T-helper 1 cell treated with Interleukin-12 subunit alpha and Interleukin-12 subunit beta and Interleukin-4 antibody, amounts not matched to agents 30 μg/mL and 1 μg/mL, for 36 hours (primary cell): ENCODE results near the gene FGF7.
"Not testable (repeated sequence)": the region's sequence is repeated elsewhere in the genome, so short reads cannot be mapped to it uniquely, and the experiment has no call there.

Source experiments
- H3K27ac Mint-ChIP-seq: one replicate; pipeline ENCODE4 v1.8.0; 2021; ENCODE audit warnings: mild to moderate bottlenecking, mixed read lengths
- H3K27me3 Mint-ChIP-seq: one replicate; pipeline ENCODE4 v1.8.0; 2021; ENCODE audit warnings: low read depth, mixed read lengths
- H3K36me3 Mint-ChIP-seq: one replicate; pipeline ENCODE4 v1.8.0; 2021; ENCODE audit warnings: low read depth, mixed read lengths
- H3K4me1 Mint-ChIP-seq: one replicate; pipeline ENCODE4 v1.8.0; 2021; ENCODE audit warnings: low read depth, mixed read lengths
- H3K4me3 Mint-ChIP-seq: one replicate; pipeline ENCODE4 v1.8.0; 2021; ENCODE audit warnings: mild to moderate bottlenecking, moderate library complexity, mixed read lengths
- H3K9me3 Mint-ChIP-seq: one replicate; pipeline ENCODE4 v1.8.0; 2021; ENCODE audit warnings: mixed read lengths

Gene FGF7

GRCh38 chr15:49423021-49423420, at the start of gene FGF7:
Gene FGF7, plus strand, starts transcription at chr15:49423242. Its CDS starts 1,056 bp downstream, at chr15:49424298.
- Mint-ChIP-seq H3K4me3 (no peak within 1 kb of the TSS), H3K9me3 (no peaks in the 10 kb centered on the region), H3K36me3 (peaks cover 1% of the 10 kb centered on the region), H3K27me3 (peaks cover 14% of the 10 kb centered on the region), H3K4me1 (peaks cover 3% of the 10 kb centered on the region), H3K27ac (no peak within 1 kb of the TSS)

GRCh38 chr15:49379996-49380395, 43.0 kb upstream of the FGF7 start:
- H3K4me3 Mint-ChIP-seq, result no peak overlapping the region
- H3K36me3 Mint-ChIP-seq, result no peaks in the 10 kb centered on the region
- no peaks in the 10 kb centered on the region for H3K4me1 Mint-ChIP-seq
- H3K27me3 Mint-ChIP-seq, result peaks cover 12% of the 10 kb centered on the region
- H3K9me3 Mint-ChIP-seq, result no peaks in the 10 kb centered on the region
- H3K27ac Mint-ChIP-seq, result no peak overlapping the region

GRCh38 chr15:49380912-49381311, 42.1 kb upstream of the FGF7 start:
- Mint-ChIP-seq H3K27ac (no peak overlapping the region), H3K36me3 (no peaks in the 10 kb centered on the region), H3K4me1 (no peaks in the 10 kb centered on the region), H3K9me3 (no peaks in the 10 kb centered on the region), H3K27me3 (peaks cover 12% of the 10 kb centered on the region), H3K4me3 (no peak overlapping the region)

- H3K27me3 Mint-ChIP-seq, result peaks cover 11% of the 10 kb centered on the region
- H3K4me1 Mint-ChIP-seq, result no peaks in the 10 kb centered on the region
- no peak overlapping the region for H3K4me3 Mint-ChIP-seq
- H3K9me3 Mint-ChIP-seq, result no peaks in the 10 kb centered on the region
- H3K36me3 Mint-ChIP-seq, result no peaks in the 10 kb centered on the region
- no peak overlapping the region for H3K27ac Mint-ChIP-seq
These were observed 40.6 kb upstream of the FGF7 start for GRCh38 chr15:49382394-49382793.

- Mint-ChIP-seq H3K4me1 (no peaks in the 10 kb centered on the region), H3K27me3 (peaks cover 10% of the 10 kb centered on the region), H3K9me3 (no peaks in the 10 kb centered on the region), H3K36me3 (no peaks in the 10 kb centered on the region), H3K4me3 (no peak overlapping the region), H3K27ac (no peak overlapping the region)
These were observed 39.8 kb upstream of the FGF7 start for GRCh38 chr15:49383266-49383665.

GRCh38 chr15:49387471-49387870, 35.6 kb upstream of the FGF7 start:
- Mint-ChIP-seq H3K9me3 (no peaks in the 10 kb centered on the region), H3K36me3 (no peaks in the 10 kb centered on the region)

GRCh38 chr15:49402515-49403296, 20.3 kb upstream of the FGF7 start:
- H3K36me3 Mint-ChIP-seq, H3K9me3 Mint-ChIP-seq, H3K27ac Mint-ChIP-seq, H3K4me1 Mint-ChIP-seq, H3K4me3 Mint-ChIP-seq: not testable (repeated sequence)
- peaks cover 11% of the 10 kb centered on the region for H3K27me3 Mint-ChIP-seq

More at GRCh38 chr15:49387471-49387870, 35.6 kb upstream of the FGF7 start:
- H3K27ac Mint-ChIP-seq, result no peak overlapping the region
- H3K27me3 Mint-ChIP-seq, result peaks cover 12% of the 10 kb centered on the region
- H3K4me3 Mint-ChIP-seq, result no peak overlapping the region
- H3K4me1 Mint-ChIP-seq, result no peaks in the 10 kb centered on the region

GRCh38 chr15:49406352-49407118, 16.5 kb upstream of the FGF7 start:
- H3K4me3 Mint-ChIP-seq, result no peak overlapping the region
- peaks cover 16% of the 10 kb centered on the region for H3K27me3 Mint-ChIP-seq
- H3K27ac Mint-ChIP-seq, result no peak overlapping the region
- H3K9me3 Mint-ChIP-seq, result peaks cover 4% of the 10 kb centered on the region
- no peaks in the 10 kb centered on the region for H3K4me1 Mint-ChIP-seq
- H3K36me3 Mint-ChIP-seq, result no peaks in the 10 kb centered on the region

- H3K4me1 Mint-ChIP-seq, result no peaks in the 10 kb centered on the region
- no peak overlapping the region for H3K27ac Mint-ChIP-seq
- H3K36me3 Mint-ChIP-seq, result no peaks in the 10 kb centered on the region
- peaks cover 9% of the 10 kb centered on the region for H3K27me3 Mint-ChIP-seq
- H3K4me3 Mint-ChIP-seq, result no peak overlapping the region
- H3K9me3 Mint-ChIP-seq, result no peaks in the 10 kb centered on the region
These were observed 12.4 kb upstream of the FGF7 start for GRCh38 chr15:49410641-49411040.

- Mint-ChIP-seq H3K36me3 (no peaks in the 10 kb centered on the region), H3K27me3 (peaks cover 14% of the 10 kb centered on the region), H3K4me3 (no peak overlapping the region), H3K27ac (no peak overlapping the region), H3K4me1 (no peaks in the 10 kb centered on the region), H3K9me3 (no peaks in the 10 kb centered on the region)
These were observed 10.2 kb upstream of the FGF7 start for GRCh38 chr15:49412797-49413196.

- H3K4me1 Mint-ChIP-seq, result no peaks in the 10 kb centered on the region
These were observed 7.9 kb upstream of the FGF7 start for GRCh38 chr15:49415149-49415548.

GRCh38 chr15:49415638-49416037, 7.4 kb upstream of the FGF7 start:
- H3K27ac Mint-ChIP-seq, result no peak overlapping the region
- no peaks in the 10 kb centered on the region for H3K36me3 Mint-ChIP-seq
- no peaks in the 10 kb centered on the region for H3K4me1 Mint-ChIP-seq
- H3K9me3 Mint-ChIP-seq, result no peaks in the 10 kb centered on the region
- no peak overlapping the region for H3K4me3 Mint-ChIP-seq
- peaks cover 10% of the 10 kb centered on the region for H3K27me3 Mint-ChIP-seq

More at GRCh38 chr15:49415149-49415548, 7.9 kb upstream of the FGF7 start:
- Mint-ChIP-seq H3K9me3 (no peaks in the 10 kb centered on the region), H3K27ac (no peak overlapping the region), H3K4me3 (no peak overlapping the region), H3K27me3 (peaks cover 10% of the 10 kb centered on the region), H3K36me3 (no peaks in the 10 kb centered on the region)

- Mint-ChIP-seq H3K27me3 (peaks cover 10% of the 10 kb centered on the region), H3K4me3 (no peak overlapping the region), H3K27ac (no peak overlapping the region), H3K4me1 (peaks cover 3% of the 10 kb centered on the region), H3K9me3 (no peaks in the 10 kb centered on the region), H3K36me3 (peaks cover 1% of the 10 kb centered on the region)
These were observed 4.2 kb upstream of the FGF7 start for GRCh38 chr15:49418811-49419210.

- H3K27ac Mint-ChIP-seq, result peak overlapping the region; percentile 42
- H3K4me3 Mint-ChIP-seq, result peak overlapping the region; percentile 19
- H3K36me3 Mint-ChIP-seq, result peaks cover 1% of the 10 kb centered on the region
- peaks cover 3% of the 10 kb centered on the region for H3K4me1 Mint-ChIP-seq
- H3K27me3 Mint-ChIP-seq, result peaks cover 13% of the 10 kb centered on the region
- no peaks in the 10 kb centered on the region for H3K9me3 Mint-ChIP-seq
These were observed 1.1 kb upstream of the FGF7 start for GRCh38 chr15:49421991-49422390.
